A549 (cell line): Measurements from ENCODE around the gene ROR1. TPM values are rescaled to one million over a fixed set of nuclear protein-coding genes. Genes with fewer than 3 reads are reported as not detected.

Source experiments
- ATAC-seq, 2 experiments: fragments of 200-7000 bp in 1 of 2; fragments of >200 bp in 1 of 2; cut with Nextera tagmentation in 1 of 2; cut with Tn5 transposase in 1 of 2; 3 replicates each; pipeline versions ENCODE4 v1.8.0 to v1.9.1; 2018 to 2020; ENCODE audit warnings: mild to moderate bottlenecking in 1 of 2, moderate library complexity in 1 of 2
- CTCF ChIA-PET: fragments of 300-600 bp; sonication (Branson Sonifier 250); formaldehyde crosslinking; extraction: SDS; loops from one replicate; lab custom pipeline; 2021; ENCODE audit warnings: antibody characterized with exemption, inconsistent platforms; lab: Yijun Ruan, JAX
- POLR2A ChIA-PET: fragments of 350-600 bp; formaldehyde crosslinking; extraction: SDS; loops from one replicate; lab custom pipeline; 2021; ENCODE audit warnings: antibody characterized with exemption, inconsistent platforms; lab: Yijun Ruan, JAX
- DNase-seq, 2 experiments: peaks; one replicate each; pipeline versions ENCODE4 v3.0.0 to v3.0.0-alpha.2; 2011 to 2016; ENCODE audit warnings: low read depth in 1 of 2, low spot score in 1 of 2
- FAIRE-seq: peaks from 2 replicates; lab custom pipeline; 2011; peaks lifted over from hg19 to GRCh38; lab: Jason Lieb, UNC
- H3K27ac ChIP-seq, 2 experiments: fragments of >200 bp; sonication (Bioruptor Twin); formaldehyde crosslinking; 3 replicates each; pipeline ENCODE4 v1.5.1; 2016 to 2017
- H3K4me1 ChIP-seq: fragments of >200 bp; sonication (Bioruptor Twin); formaldehyde crosslinking; 3 replicates; pipeline ENCODE4 v1.6.1; 2016
- H3K4me2 ChIP-seq: fragments of >200 bp; sonication (Bioruptor Twin); formaldehyde crosslinking; 3 replicates; pipeline ENCODE4 v1.6.1; 2016
- H3K4me3 ChIP-seq: fragments of >200 bp; sonication (Bioruptor Twin); formaldehyde crosslinking; 3 replicates; pipeline ENCODE4 v1.5.1; 2016
- H3K9me3 ChIP-seq: fragments of >200 bp; sonication (Bioruptor Twin); formaldehyde crosslinking; 3 replicates; pipeline ENCODE4 v1.6.1; 2016
- CBX8 ChIP-seq: fragments of 200-600 bp; sonication (generic); IDR thresholded peaks from 2 replicates; pipeline ENCODE4 v1.6.1; 2016
- CEBPB ChIP-seq, 2 experiments: fragments of >200 bp in 1 of 2; sonication (Bioruptor Twin) in 1 of 2; formaldehyde crosslinking in 1 of 2; IDR thresholded peaks; 2 replicates each; pipeline ENCODE4 v1.6.1; 2012 to 2016
- CHD2 ChIP-seq: fragments of 150-350 bp; IDR thresholded peaks from 2 replicates; pipeline ENCODE4 v1.6.1; 2014; ENCODE audit warnings: low read length; ENCODE audit not compliant: partially characterized antibody
- CHD4 ChIP-seq: fragments of 200-600 bp; sonication (generic); IDR thresholded peaks from 2 replicates; pipeline ENCODE4 v1.6.1; 2016; ENCODE audit warnings: antibody characterized with exemption, mild to moderate bottlenecking, borderline replicate concordance
- EHF ChIP-seq: fragments of 250-450 bp; sonication (Bioruptor Pico); IDR thresholded peaks from 2 replicates; pipeline ENCODE4 v1.5.0; 2020; ENCODE audit warnings: mild to moderate bottlenecking
- ESRRA ChIP-seq: fragments of 150-350 bp; IDR thresholded peaks from 2 replicates; pipeline ENCODE4 v1.6.1; 2014; ENCODE audit warnings: mild to moderate bottlenecking, low read length, borderline replicate concordance
- FOSL2 ChIP-seq, 2 experiments: fragments of 450-650 bp in 1 of 2; fragments of >200 bp in 1 of 2; sonication (Bioruptor Twin) in 1 of 2; formaldehyde crosslinking; IDR thresholded peaks; 2 replicates each; pipeline versions ENCODE4 v1.5.0 to v1.6.1; 2016 to 2020; ENCODE audit warnings: mild to moderate bottlenecking in 1 of 2, moderate library complexity in 1 of 2
- FOXS1 ChIP-seq: fragments of 250-450 bp; sonication (Bioruptor Pico); IDR thresholded peaks from 2 replicates; pipeline ENCODE4 v1.5.0; 2020; ENCODE audit warnings: mild to moderate bottlenecking, moderate library complexity
- GATA3 ChIP-seq: IDR thresholded peaks from 2 replicates; pipeline ENCODE4 v1.6.1; 2012; ENCODE audit warnings: borderline replicate concordance
- HOXB13 ChIP-seq: fragments of 250-450 bp; sonication (Bioruptor Pico); IDR thresholded peaks from 2 replicates; pipeline ENCODE4 v1.5.0; 2020; ENCODE audit warnings: low read depth, mild to moderate bottlenecking, moderate library complexity
- HOXB5 ChIP-seq: fragments of 250-450 bp; sonication (Bioruptor Pico); IDR thresholded peaks from 2 replicates; pipeline ENCODE4 v1.5.0; 2020; ENCODE audit warnings: mild to moderate bottlenecking, moderate library complexity
- JUN ChIP-seq, 2 experiments: fragments of >200 bp; sonication (Bioruptor Twin); formaldehyde crosslinking; IDR thresholded peaks; 2 replicates in 1 of 2; 3 replicates in 1 of 2; pipeline ENCODE4 v1.6.1; 2016 to 2017
- JUNB ChIP-seq: fragments of >200 bp; sonication (Bioruptor Twin); formaldehyde crosslinking; IDR thresholded peaks from 2 replicates; pipeline ENCODE4 v1.6.1; 2016
- MAFK ChIP-seq: fragments of 450-650 bp; IDR thresholded peaks from 2 replicates; pipeline ENCODE4 v1.6.1; 2014; ENCODE audit not compliant: partially characterized antibody
- MAZ ChIP-seq: fragments of 150-350 bp; IDR thresholded peaks from 2 replicates; pipeline ENCODE4 v1.6.1; 2014; ENCODE audit warnings: antibody characterized with exemption, low read depth, low read length, borderline replicate concordance
- MYC ChIP-seq: IDR thresholded peaks from 2 replicates; pipeline ENCODE4 v1.6.1; 2012; ENCODE audit warnings: mild to moderate bottlenecking, inconsistent platforms, low read length, improper control_type of control experiment, borderline replicate concordance
- NR3C1 ChIP-seq: fragments of >200 bp; sonication (Bioruptor Twin); formaldehyde crosslinking; IDR thresholded peaks from 3 replicates; pipeline ENCODE4 v1.6.1; 2017
- PHF8 ChIP-seq: fragments of 200-600 bp; sonication (generic); IDR thresholded peaks from 2 replicates; pipeline ENCODE4 v1.6.1; 2016; ENCODE audit warnings: low read depth, mild to moderate bottlenecking, antibody characterized with exemption, moderate library complexity, borderline replicate concordance
- RAD21 ChIP-seq, 2 experiments: fragments of >200 bp in 1 of 2; sonication (Bioruptor Twin) in 1 of 2; formaldehyde crosslinking in 1 of 2; IDR thresholded peaks in 1 of 2; conservative IDR thresholded peaks in 1 of 2; 2 replicates in 1 of 2; 3 replicates in 1 of 2; pipeline ENCODE4 v1.6.1; 2012 to 2018; ENCODE audit warnings: inconsistent platforms in 1 of 2
- RCOR1 ChIP-seq: fragments of 150-350 bp; IDR thresholded peaks from 2 replicates; pipeline ENCODE4 v1.6.1; 2014; ENCODE audit warnings: antibody characterized with exemption, low read length, low read depth
- RFX5 ChIP-seq: fragments of 450-650 bp; IDR thresholded peaks from 2 replicates; pipeline ENCODE4 v1.7.1; 2014; ENCODE audit warnings: antibody characterized with exemption, mild to moderate bottlenecking, moderate library complexity
- RNF2 ChIP-seq: fragments of 200-600 bp; sonication (generic); IDR thresholded peaks from 2 replicates; pipeline ENCODE4 v1.6.1; 2016; ENCODE audit warnings: low read depth, mild to moderate bottlenecking, antibody characterized with exemption, moderate library complexity, borderline replicate concordance
- SREBF2 ChIP-seq: fragments of 450-650 bp; IDR thresholded peaks from 2 replicates; pipeline ENCODE4 v1.6.1; 2014; ENCODE audit warnings: mild to moderate bottlenecking, moderate library complexity
- TFCP2L1 ChIP-seq: fragments of 250-450 bp; sonication (Bioruptor Pico); IDR thresholded peaks from 2 replicates; pipeline ENCODE4 v1.5.0; 2021; ENCODE audit warnings: mild to moderate bottlenecking
- TP53 ChIP-seq: fragments of 250-450 bp; sonication (Bioruptor Pico); IDR thresholded peaks from 2 replicates; pipeline ENCODE4 v1.5.0; 2021; ENCODE audit warnings: mild to moderate bottlenecking, moderate library complexity
- ZSCAN20 ChIP-seq: fragments of 250-450 bp; sonication (Bioruptor Pico); IDR thresholded peaks from 2 replicates; pipeline ENCODE4 v1.8.0; 2022; ENCODE audit warnings: mild to moderate bottlenecking, moderate library complexity
- whole genome bisulfite sequencing: methylation state at CpG from one replicate; pipeline ENCODE4 v1.1.6; 2017; ENCODE audit errors: missing lambda C conversion rate; 5-methylcytosine and 5-hydroxymethylcytosine counted together
- polyA plus RNA-seq, 4 experiments: library from polyadenylated mRNA; depleted of rRNA in 3 of 4; stranded (reverse); fragments of >200 nt; fragmentation: RNase III in 1 of 4; extraction: RNeasy Plus Mini Kit Qiagen cat#74134 plus additional on column Dnase treatment in 1 of 4; gene quantifications; 2 replicates in 3 of 4; 3 replicates in 1 of 4; pipeline ENCODE4 v1.2.3, GENCODE V29; 2011 to 2017
- TF ChIP-seq, protein P1 (sequence below): fragments of 250-450 bp; sonication (Bioruptor Pico); IDR thresholded peaks from 2 replicates; pipeline ENCODE4 v1.5.0; 2021; ENCODE audit warnings: mild to moderate bottlenecking, moderate library complexity, borderline replicate concordance
- TF ChIP-seq, protein P2 (sequence below): fragments of 450-650 bp; IDR thresholded peaks from 2 replicates; pipeline ENCODE4 v1.6.1; 2014; ENCODE audit warnings: antibody characterized with exemption
- TF ChIP-seq, protein P3 (sequence below): fragments of >200 bp; sonication (Bioruptor Twin); formaldehyde crosslinking; IDR thresholded peaks from 2 replicates; pipeline ENCODE4 v1.6.1; 2016
- TF ChIP-seq, protein P4 (sequence below): fragments of >200 bp; sonication (Bioruptor Twin); formaldehyde crosslinking; IDR thresholded peaks from 3 replicates; pipeline ENCODE4 v1.6.1; 2016
- TF ChIP-seq, protein P5 (sequence below): fragments of 200-600 bp; sonication (generic); IDR thresholded peaks from 2 replicates; pipeline ENCODE4 v1.6.1; 2016; ENCODE audit warnings: antibody characterized with exemption, mild to moderate bottlenecking, moderate library complexity

The ROR1 gene
- polyA plus RNA-seq, 2 of the 4 experiments (the other 2 are of a cell fraction): 6.5 to 19.0 TPM

DNA sequence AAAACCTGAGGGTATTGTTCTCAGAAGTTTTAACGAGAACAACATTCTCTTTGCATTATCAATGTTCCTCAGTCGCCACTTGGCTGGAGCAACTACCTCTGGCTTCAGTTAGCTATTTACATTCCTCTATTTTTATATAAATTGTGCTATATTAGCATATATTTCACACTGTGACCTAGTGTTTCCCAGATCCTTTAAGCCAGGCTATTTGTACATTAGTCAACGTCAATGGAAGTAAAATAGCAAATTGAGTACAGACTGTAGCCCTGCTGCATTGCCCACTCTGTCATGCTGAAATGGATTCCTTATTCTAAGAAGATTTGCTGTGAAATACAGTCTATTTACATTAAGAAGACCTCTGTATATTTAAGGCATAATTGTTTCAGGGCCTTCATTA, 213.8 kb downstream of the ROR1 start:
- ChIA-PET POLR2A (no interaction called here), CTCF (no interaction called here)
- Histone ChIP-seq H3K4me2 (no peak overlapping the region), H3K9me3 (no peaks in the 10 kb centered on the region), H3K27ac (no peak overlapping the region), H3K4me1 (0 out of 3 replicates have a peak, but pooled peaks cover 3% of the 10 kb centered on the region), H3K4me3 (no peak overlapping the region)
- 92% methylated on average over 3 of the region's 3 CpGs for WGBS
- no peak for TF ChIP-seq RCOR1
- no peak for TF ChIP-seq MAFK
- no peak for TF ChIP-seq ZSCAN20
- no peak for TF ChIP-seq EHF (CRISPR knock-in tag)
- no peak for TF ChIP-seq CHD2
- TF ChIP-seq, protein P1, sequence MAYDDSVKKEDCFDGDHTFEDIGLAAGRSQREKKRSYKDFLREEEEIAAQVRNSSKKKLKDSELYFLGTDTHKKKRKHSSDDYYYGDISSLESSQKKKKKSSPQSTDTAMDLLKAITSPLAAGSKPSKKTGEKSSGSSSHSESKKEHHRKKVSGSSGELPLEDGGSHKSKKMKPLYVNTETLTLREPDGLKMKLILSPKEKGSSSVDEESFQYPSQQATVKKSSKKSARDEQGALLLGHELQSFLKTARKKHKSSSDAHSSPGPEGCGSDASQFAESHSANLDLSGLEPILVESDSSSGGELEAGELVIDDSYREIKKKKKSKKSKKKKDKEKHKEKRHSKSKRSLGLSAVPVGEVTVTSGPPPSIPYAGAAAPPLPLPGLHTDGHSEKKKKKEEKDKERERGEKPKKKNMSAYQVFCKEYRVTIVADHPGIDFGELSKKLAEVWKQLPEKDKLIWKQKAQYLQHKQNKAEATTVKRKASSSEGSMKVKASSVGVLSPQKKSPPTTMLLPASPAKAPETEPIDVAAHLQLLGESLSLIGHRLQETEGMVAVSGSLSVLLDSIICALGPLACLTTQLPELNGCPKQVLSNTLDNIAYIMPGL (CRISPR knock-in tag): no peak
- no peak for TF ChIP-seq ESRRA
- TF ChIP-seq, protein P2, sequence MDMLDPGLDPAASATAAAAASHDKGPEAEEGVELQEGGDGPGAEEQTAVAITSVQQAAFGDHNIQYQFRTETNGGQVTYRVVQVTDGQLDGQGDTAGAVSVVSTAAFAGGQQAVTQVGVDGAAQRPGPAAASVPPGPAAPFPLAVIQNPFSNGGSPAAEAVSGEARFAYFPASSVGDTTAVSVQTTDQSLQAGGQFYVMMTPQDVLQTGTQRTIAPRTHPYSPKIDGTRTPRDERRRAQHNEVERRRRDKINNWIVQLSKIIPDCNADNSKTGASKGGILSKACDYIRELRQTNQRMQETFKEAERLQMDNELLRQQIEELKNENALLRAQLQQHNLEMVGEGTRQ: no peak
- no peak for TF ChIP-seq TFCP2L1 (CRISPR knock-in tag)
- no peak for TF ChIP-seq RFX5
- TF ChIP-seq MYC: no peak
- TF ChIP-seq CBX8: no peak
- no peak for TF ChIP-seq NR3C1
- no peak for TF ChIP-seq CHD4
- no peak for TF ChIP-seq TP53
- TF ChIP-seq CEBPB (IDR thresholded peaks at IDR 0.05): no peak
- no peak for TF ChIP-seq GATA3
- no peak for TF ChIP-seq FOSL2 (IDR thresholded peaks at IDR 0.05)
- no peak for TF ChIP-seq FOSL2 (CRISPR knock-in tag; IDR thresholded peaks at IDR 0.05)
- ATAC-seq: no peak
- DNase-seq: no peak
- FAIRE-seq: no peak

DNA sequence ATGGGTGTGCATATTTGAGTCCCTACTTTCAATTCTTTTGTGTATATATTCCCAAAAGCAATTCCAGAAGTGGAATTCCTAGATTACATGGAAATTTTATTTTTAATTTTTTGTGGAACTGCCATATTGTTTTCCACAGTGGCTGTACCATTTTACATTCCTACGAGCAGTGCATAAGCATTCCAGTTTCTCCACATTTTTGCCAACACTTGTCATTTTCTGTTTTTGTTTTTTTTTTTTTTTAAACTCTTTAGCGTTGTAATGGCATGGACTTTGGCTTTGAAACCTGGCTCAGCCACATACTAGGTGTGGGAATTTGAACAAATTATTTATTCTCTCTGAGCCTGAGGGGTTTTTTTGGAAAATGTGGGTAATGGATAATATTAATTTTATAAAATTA, 215.1 kb downstream of the ROR1 start:
- 88% methylated on average over 2 of the region's 2 CpGs for WGBS
- ChIA-PET CTCF (no interaction called here), POLR2A (no interaction called here)
- Histone ChIP-seq H3K4me1 (0 out of 3 replicates have a peak, but pooled peaks cover 3% of the 10 kb centered on the region), H3K4me2 (no peak overlapping the region), H3K4me3 (no peak overlapping the region), H3K9me3 (no peaks in the 10 kb centered on the region), H3K27ac (no peak overlapping the region)
- DNase-seq: no peak
- no peak for FAIRE-seq
- no peak for ATAC-seq
- TF ChIP-seq JUN (IDR thresholded peaks at IDR 0.05): no peak
- TF ChIP-seq JUNB: no peak
- TF ChIP-seq HOXB5 (CRISPR knock-in tag): no peak
- no peak for TF ChIP-seq ESRRA
- no peak for TF ChIP-seq RNF2
- no peak for TF ChIP-seq SREBF2
- TF ChIP-seq, protein P3, sequence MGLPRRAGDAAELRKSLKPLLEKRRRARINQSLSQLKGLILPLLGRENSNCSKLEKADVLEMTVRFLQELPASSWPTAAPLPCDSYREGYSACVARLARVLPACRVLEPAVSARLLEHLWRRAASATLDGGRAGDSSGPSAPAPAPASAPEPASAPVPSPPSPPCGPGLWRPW: no peak
- TF ChIP-seq, protein P4, sequence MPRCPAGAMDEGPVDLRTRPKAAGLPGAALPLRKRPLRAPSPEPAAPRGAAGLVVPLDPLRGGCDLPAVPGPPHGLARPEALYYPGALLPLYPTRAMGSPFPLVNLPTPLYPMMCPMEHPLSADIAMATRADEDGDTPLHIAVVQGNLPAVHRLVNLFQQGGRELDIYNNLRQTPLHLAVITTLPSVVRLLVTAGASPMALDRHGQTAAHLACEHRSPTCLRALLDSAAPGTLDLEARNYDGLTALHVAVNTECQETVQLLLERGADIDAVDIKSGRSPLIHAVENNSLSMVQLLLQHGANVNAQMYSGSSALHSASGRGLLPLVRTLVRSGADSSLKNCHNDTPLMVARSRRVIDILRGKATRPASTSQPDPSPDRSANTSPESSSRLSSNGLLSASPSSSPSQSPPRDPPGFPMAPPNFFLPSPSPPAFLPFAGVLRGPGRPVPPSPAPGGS: no peak
- TF ChIP-seq RCOR1: no peak
- no peak for TF ChIP-seq NR3C1
- no peak for TF ChIP-seq FOXS1 (CRISPR knock-in tag)
- TF ChIP-seq PHF8: no peak
- TF ChIP-seq HOXB13 (CRISPR knock-in tag): no peak
- TF ChIP-seq MAZ: no peak
- TF ChIP-seq, protein P2: no peak
- TF ChIP-seq MAFK: no peak
- no peak for TF ChIP-seq RAD21 (conservative IDR thresholded peaks at IDR 0.05 in 1 of 2, IDR thresholded peaks at IDR 0.05 in 1 of 2)
- TF ChIP-seq, protein P5, sequence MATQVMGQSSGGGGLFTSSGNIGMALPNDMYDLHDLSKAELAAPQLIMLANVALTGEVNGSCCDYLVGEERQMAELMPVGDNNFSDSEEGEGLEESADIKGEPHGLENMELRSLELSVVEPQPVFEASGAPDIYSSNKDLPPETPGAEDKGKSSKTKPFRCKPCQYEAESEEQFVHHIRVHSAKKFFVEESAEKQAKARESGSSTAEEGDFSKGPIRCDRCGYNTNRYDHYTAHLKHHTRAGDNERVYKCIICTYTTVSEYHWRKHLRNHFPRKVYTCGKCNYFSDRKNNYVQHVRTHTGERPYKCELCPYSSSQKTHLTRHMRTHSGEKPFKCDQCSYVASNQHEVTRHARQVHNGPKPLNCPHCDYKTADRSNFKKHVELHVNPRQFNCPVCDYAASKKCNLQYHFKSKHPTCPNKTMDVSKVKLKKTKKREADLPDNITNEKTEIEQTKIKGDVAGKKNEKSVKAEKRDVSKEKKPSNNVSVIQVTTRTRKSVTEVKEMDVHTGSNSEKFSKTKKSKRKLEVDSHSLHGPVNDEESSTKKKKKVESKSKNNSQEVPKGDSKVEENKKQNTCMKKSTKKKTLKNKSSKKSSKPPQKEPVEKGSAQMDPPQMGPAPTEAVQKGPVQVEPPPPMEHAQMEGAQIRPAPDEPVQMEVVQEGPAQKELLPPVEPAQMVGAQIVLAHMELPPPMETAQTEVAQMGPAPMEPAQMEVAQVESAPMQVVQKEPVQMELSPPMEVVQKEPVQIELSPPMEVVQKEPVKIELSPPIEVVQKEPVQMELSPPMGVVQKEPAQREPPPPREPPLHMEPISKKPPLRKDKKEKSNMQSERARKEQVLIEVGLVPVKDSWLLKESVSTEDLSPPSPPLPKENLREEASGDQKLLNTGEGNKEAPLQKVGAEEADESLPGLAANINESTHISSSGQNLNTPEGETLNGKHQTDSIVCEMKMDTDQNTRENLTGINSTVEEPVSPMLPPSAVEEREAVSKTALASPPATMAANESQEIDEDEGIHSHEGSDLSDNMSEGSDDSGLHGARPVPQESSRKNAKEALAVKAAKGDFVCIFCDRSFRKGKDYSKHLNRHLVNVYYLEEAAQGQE: no peak
